Neuron (in vitro differentiated cells): Measurements from ENCODE around the gene GPR153.

ENCODE experiments used
- H2AFZ ChIP-seq: one replicate; pipeline ENCODE4 v1.6.1; 2013; ENCODE audit warnings: low read depth, mild to moderate bottlenecking, inconsistent platforms, low read length, moderate library complexity
- H3K27me3 ChIP-seq: one replicate; pipeline ENCODE4 v1.6.1; 2013; ENCODE audit warnings: low read length; ENCODE audit not compliant: insufficient read depth
- H3K36me3 ChIP-seq: one replicate; pipeline ENCODE4 v1.6.1; 2013; ENCODE audit warnings: low read length; ENCODE audit not compliant: insufficient read depth
- H3K4me1 ChIP-seq: one replicate; pipeline ENCODE4 v1.6.1; 2013; ENCODE audit warnings: low read length; ENCODE audit not compliant: insufficient read depth
- H3K4me3 ChIP-seq: 2 replicates; pipeline ENCODE4 v1.5.1; 2013; ENCODE audit warnings: mild to moderate bottlenecking, low read length, moderate library complexity
- H3K9me3 ChIP-seq: one replicate; pipeline ENCODE4 v1.6.1; 2013; ENCODE audit warnings: low read length

The GPR153 gene

DNA sequence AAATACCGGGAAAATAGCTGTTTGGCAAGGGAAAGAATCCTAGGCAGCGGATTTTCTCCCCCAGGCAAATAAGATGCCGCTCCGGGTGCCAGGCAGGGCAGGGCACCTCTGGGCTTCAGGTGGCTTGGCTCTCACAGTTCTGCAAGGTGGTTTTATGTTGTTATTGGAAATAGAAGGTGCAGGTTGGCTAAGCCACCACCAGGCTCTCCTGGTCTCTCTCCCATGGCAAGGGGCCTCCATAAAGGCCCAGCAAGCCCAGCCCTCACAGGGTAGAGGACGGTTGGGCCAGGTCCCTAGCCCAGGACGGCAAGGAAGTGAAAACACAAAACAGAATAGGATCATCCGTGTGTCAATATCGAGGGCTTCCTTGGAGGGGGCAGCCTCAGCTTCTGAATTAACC is 37.6 kb upstream of the GPR153 start:
- Histone ChIP-seq H3K9me3 (peaks cover 3% of the 10 kb centered on the region), H2AFZ (no peak overlapping the region), H3K36me3 (peaks cover 28% of the 10 kb centered on the region), H3K27me3 (no peaks in the 10 kb centered on the region), H3K4me3 (no peak overlapping the region), H3K4me1 (no peaks in the 10 kb centered on the region)

- H3K4me1 ChIP-seq = no peaks in the 10 kb centered on the region
Measured at GRCh38 chr1:6295910-6296309, 35.0 kb upstream of the GPR153 start.

GRCh38 chr1:6294890-6295556 is 34.1 kb upstream of the GPR153 start:
- H3K36me3 ChIP-seq = peaks cover 26% of the 10 kb centered on the region
- no peak overlapping the region for H2AFZ ChIP-seq
- no peaks in the 10 kb centered on the region for H3K4me1 ChIP-seq
- H3K4me3 ChIP-seq = no peak overlapping the region
- no peaks in the 10 kb centered on the region for H3K27me3 ChIP-seq
- H3K9me3 ChIP-seq = no peaks in the 10 kb centered on the region

More at GRCh38 chr1:6295910-6296309, 35.0 kb upstream of the GPR153 start:
- Histone ChIP-seq H3K9me3 (no peaks in the 10 kb centered on the region), H3K36me3 (peaks cover 26% of the 10 kb centered on the region), H3K4me3 (no peak overlapping the region), H2AFZ (no peak overlapping the region), H3K27me3 (no peaks in the 10 kb centered on the region)

GRCh38 chr1:6294080-6294889 is 33.4 kb upstream of the GPR153 start:
- H3K36me3 ChIP-seq = peaks cover 26% of the 10 kb centered on the region
- no peaks in the 10 kb centered on the region for H3K27me3 ChIP-seq
- no peak overlapping the region for H2AFZ ChIP-seq
- no peaks in the 10 kb centered on the region for H3K4me1 ChIP-seq
- no peaks in the 10 kb centered on the region for H3K9me3 ChIP-seq
- H3K4me3 ChIP-seq = no peak overlapping the region

GRCh38 chr1:6292102-6292501 is 31.2 kb upstream of the GPR153 start:
- H3K4me1 ChIP-seq = no peaks in the 10 kb centered on the region
- H3K9me3 ChIP-seq = no peaks in the 10 kb centered on the region
- peaks cover 29% of the 10 kb centered on the region for H3K36me3 ChIP-seq
- no peak overlapping the region for H3K4me3 ChIP-seq
- no peak overlapping the region for H2AFZ ChIP-seq
- no peaks in the 10 kb centered on the region for H3K27me3 ChIP-seq

GRCh38 chr1:6288665-6289064 is 27.8 kb upstream of the GPR153 start:
- Histone ChIP-seq H3K27me3 (no peaks in the 10 kb centered on the region), H3K36me3 (peaks cover 21% of the 10 kb centered on the region), H3K4me3 (no peak overlapping the region), H3K9me3 (no peaks in the 10 kb centered on the region), H3K4me1 (no peaks in the 10 kb centered on the region), H2AFZ (no peak overlapping the region)

GRCh38 chr1:6288026-6288425 is 27.1 kb upstream of the GPR153 start:
- no peak overlapping the region for H3K4me3 ChIP-seq
- no peak overlapping the region for H2AFZ ChIP-seq
- no peaks in the 10 kb centered on the region for H3K4me1 ChIP-seq
- peaks cover 14% of the 10 kb centered on the region for H3K36me3 ChIP-seq
- H3K27me3 ChIP-seq = no peaks in the 10 kb centered on the region
- H3K9me3 ChIP-seq = no peaks in the 10 kb centered on the region

- no peak overlapping the region for H3K4me3 ChIP-seq
- no peaks in the 10 kb centered on the region for H3K27me3 ChIP-seq
- H3K4me1 ChIP-seq = no peaks in the 10 kb centered on the region
- H2AFZ ChIP-seq = no peak overlapping the region
- H3K9me3 ChIP-seq = no peaks in the 10 kb centered on the region
- H3K36me3 ChIP-seq = peaks cover 14% of the 10 kb centered on the region
Measured at GRCh38 chr1:6287431-6287886, 26.6 kb upstream of the GPR153 start.

GRCh38 chr1:6287029-6287428 is 26.1 kb upstream of the GPR153 start:
- Histone ChIP-seq H3K4me1 (no peaks in the 10 kb centered on the region), H3K36me3 (peaks cover 12% of the 10 kb centered on the region), H3K9me3 (no peaks in the 10 kb centered on the region), H2AFZ (no peak overlapping the region), H3K27me3 (no peaks in the 10 kb centered on the region), H3K4me3 (no peak overlapping the region)

GRCh38 chr1:6286266-6286665 is 25.4 kb upstream of the GPR153 start:
- Histone ChIP-seq H2AFZ (no peak overlapping the region), H3K4me3 (no peak overlapping the region), H3K27me3 (no peaks in the 10 kb centered on the region)

GRCh38 chr1:6285336-6285735 is 24.4 kb upstream of the GPR153 start:
- Histone ChIP-seq H3K27me3 (no peaks in the 10 kb centered on the region), H2AFZ (no peak overlapping the region), H3K4me3 (no peak overlapping the region), H3K36me3 (peaks cover 8% of the 10 kb centered on the region), H3K9me3 (no peaks in the 10 kb centered on the region), H3K4me1 (no peaks in the 10 kb centered on the region)

More at GRCh38 chr1:6286266-6286665, 25.4 kb upstream of the GPR153 start:
- H3K9me3 ChIP-seq = no peaks in the 10 kb centered on the region
- no peaks in the 10 kb centered on the region for H3K4me1 ChIP-seq
- H3K36me3 ChIP-seq = peaks cover 7% of the 10 kb centered on the region

- H3K36me3 ChIP-seq = peaks cover 14% of the 10 kb centered on the region
- no peak overlapping the region for H3K4me3 ChIP-seq
- H3K27me3 ChIP-seq = no peaks in the 10 kb centered on the region
- H2AFZ ChIP-seq = no peak overlapping the region
- H3K4me1 ChIP-seq = no peaks in the 10 kb centered on the region
- no peaks in the 10 kb centered on the region for H3K9me3 ChIP-seq
Measured at GRCh38 chr1:6282577-6283270, 21.8 kb upstream of the GPR153 start.
